Activated naive CD8-positive, alpha-beta T cell treated with anti-CD3 and anti-CD28 coated beads, Interleukin-2, amount 50 U/mL, for 24 hours (primary cell): ENCODE data around the gene ACOT8.
A peak's percentile ranks its signal among the peaks of the same experiment; 100 is the strongest.
"Not testable (repeated sequence)": the region's sequence is repeated elsewhere in the genome, so short reads cannot be mapped to it uniquely, and the experiment has no call there.

Experiments
- ATAC-seq: fragments of 150-1000 bp; cut with Tn5 transposase; one replicate; pipeline ENCODE4 v1.10.0; 2021
- DNase-seq: peaks from one replicate; pipeline ENCODE4 v3.0.0; 2021
- H3K27ac Mint-ChIP-seq: one replicate; pipeline ENCODE4 v1.8.0; 2021; ENCODE audit warnings: mild to moderate bottlenecking, mixed read lengths
- H3K27me3 Mint-ChIP-seq: one replicate; pipeline ENCODE4 v1.8.0; 2021; ENCODE audit warnings: mixed read lengths
- H3K36me3 Mint-ChIP-seq: one replicate; pipeline ENCODE4 v1.8.0; 2021; ENCODE audit warnings: low read depth, mixed read lengths
- H3K4me1 Mint-ChIP-seq: one replicate; pipeline ENCODE4 v1.8.0; 2021; ENCODE audit warnings: mixed read lengths
- H3K4me3 Mint-ChIP-seq: one replicate; pipeline ENCODE4 v1.8.0; 2021; ENCODE audit warnings: mild to moderate bottlenecking, moderate library complexity, mixed read lengths
- H3K9me3 Mint-ChIP-seq: one replicate; pipeline ENCODE4 v1.8.0; 2021; ENCODE audit warnings: mixed read lengths

The ACOT8 gene

DNA sequence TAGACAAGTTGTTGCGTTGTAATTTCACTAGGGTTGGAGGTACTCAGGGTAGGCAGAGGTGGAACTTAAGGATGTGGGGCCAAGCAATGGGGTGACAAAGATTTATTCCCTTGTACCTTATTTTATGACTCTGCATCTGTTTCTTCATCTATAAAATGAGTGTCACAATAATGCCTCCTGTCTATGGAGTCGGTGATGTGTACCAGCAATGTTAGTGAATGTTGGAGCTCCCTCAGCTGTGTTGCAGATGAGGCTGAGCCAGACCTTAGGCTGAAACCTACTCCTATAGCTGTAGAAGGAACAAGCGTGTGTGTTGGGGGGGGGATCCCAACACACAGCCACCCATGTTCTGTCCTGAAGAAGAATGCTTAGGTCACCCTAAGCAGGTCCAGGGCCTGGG is 40.2 kb downstream of the ACOT8 start:
- Mint-ChIP-seq H3K36me3 (peaks cover 32% of the 10 kb centered on the region), H3K27ac (no peak overlapping the region), H3K27me3 (peaks cover 6% of the 10 kb centered on the region), H3K4me3 (no peak overlapping the region), H3K9me3 (no peaks in the 10 kb centered on the region), H3K4me1 (peaks cover 17% of the 10 kb centered on the region)
- no peak for ATAC-seq
- no peak for DNase-seq

- DNase-seq (no peak), ATAC-seq (no peak)
- Mint-ChIP-seq H3K9me3 (no peaks in the 10 kb centered on the region), H3K27me3 (peaks cover under 1% of the 10 kb centered on the region), H3K4me1 (peaks cover 20% of the 10 kb centered on the region), H3K4me3 (peak overlapping the region; percentile 36), H3K36me3 (peaks cover 49% of the 10 kb centered on the region), H3K27ac (no peak overlapping the region)
These were observed 42.9 kb downstream of the ACOT8 start for GRCh38 chr20:45814314-45814713.

DNA sequence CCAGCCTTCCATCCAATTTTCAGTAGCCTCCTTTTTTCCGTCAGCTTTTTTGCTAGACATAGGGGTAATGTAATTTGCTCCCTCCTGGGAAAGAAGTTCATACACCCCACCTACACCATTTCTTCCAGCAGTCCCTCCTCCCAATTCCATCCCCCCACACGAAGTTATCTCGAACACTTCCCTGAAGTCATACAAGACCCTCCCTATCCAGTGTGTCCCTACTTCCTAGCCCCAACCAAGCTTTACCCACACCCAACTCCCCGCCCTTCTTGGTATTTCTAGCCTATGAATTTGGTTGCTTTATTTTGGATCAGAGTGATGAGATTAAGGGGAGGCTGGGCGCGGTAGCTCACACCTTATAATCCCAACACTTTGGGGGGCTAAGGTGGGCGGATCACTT is 43.7 kb downstream of the ACOT8 start:
- peak overlapping the region; percentile 85 for H3K27ac Mint-ChIP-seq
- no peak for ATAC-seq
- peaks cover 56% of the 10 kb centered on the region for H3K36me3 Mint-ChIP-seq

GRCh38 chr20:45813006-45813340 is 44.2 kb downstream of the ACOT8 start:
- peaks cover 20% of the 10 kb centered on the region for H3K4me1 Mint-ChIP-seq
- no peaks in the 10 kb centered on the region for H3K9me3 Mint-ChIP-seq
- no peaks in the 10 kb centered on the region for H3K27me3 Mint-ChIP-seq
- ATAC-seq: no peak
- no peak for DNase-seq
- peaks cover 58% of the 10 kb centered on the region for H3K36me3 Mint-ChIP-seq
- H3K4me3 Mint-ChIP-seq: peak overlapping the region; percentile 96
- H3K27ac Mint-ChIP-seq: peak overlapping the region; percentile 85

More for the DNA sequence above, 43.7 kb downstream of the ACOT8 start:
- peaks cover 20% of the 10 kb centered on the region for H3K4me1 Mint-ChIP-seq
- H3K27me3 Mint-ChIP-seq: no peaks in the 10 kb centered on the region
- no peak for DNase-seq
- H3K9me3 Mint-ChIP-seq: no peaks in the 10 kb centered on the region
- peak overlapping the region; percentile 96 for H3K4me3 Mint-ChIP-seq

GRCh38 chr20:45812157-45813005 is 44.8 kb downstream of the ACOT8 start, which contains the start of gene UBE2C:
UBE2C (plus strand) TSS chr20:45812644; CDS start chr20:45812696, 52 bp downstream.
- Mint-ChIP-seq H3K4me1 (peaks cover 20% of the 10 kb centered on the region), H3K36me3 (peaks cover 60% of the 10 kb centered on the region)
- peak; percentile 93 for DNase-seq

DNA sequence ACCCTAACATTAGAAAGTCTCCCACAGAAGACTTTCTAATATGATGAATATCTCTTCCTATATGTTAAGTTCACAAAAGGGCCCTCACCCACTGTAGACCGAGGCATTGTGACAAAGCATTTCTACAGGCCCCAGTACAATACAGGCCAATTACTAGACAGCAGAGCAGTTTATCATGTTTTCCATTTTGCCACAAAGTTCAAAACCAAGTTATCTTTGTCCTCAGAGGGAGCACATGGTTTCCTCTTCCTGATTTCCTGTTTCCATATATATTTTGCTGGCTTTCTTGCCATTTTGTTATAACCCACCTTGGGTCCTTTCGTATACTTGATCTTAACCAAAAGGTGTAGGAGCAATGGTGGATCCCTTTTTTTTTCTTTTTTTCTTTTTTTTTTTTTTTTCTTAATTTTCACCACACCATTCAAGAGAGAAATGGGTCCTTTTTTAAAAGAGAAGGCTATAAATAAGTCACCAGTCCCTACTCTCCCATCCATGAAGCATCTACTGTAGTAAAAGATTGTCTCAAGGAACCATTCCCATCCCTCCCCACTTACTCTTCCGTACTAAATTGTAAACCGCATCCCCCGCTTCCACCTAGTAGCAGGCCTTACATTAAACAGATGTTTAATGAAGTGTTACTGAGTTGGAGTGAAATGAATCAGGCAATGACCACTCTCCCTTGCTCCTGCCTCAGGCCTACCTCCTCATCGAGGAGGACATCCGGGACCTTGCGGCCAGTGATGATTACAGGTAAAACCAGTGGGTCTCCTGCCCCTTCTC is 46.8 kb downstream of the ACOT8 start:
- Mint-ChIP-seq H3K27ac (peak overlapping the region; percentile 24), H3K9me3 (no peaks in the 10 kb centered on the region), H3K4me1 (peaks cover 17% of the 10 kb centered on the region), H3K4me3 (no peak overlapping the region), H3K27me3 (no peaks in the 10 kb centered on the region), H3K36me3 (peaks cover 57% of the 10 kb centered on the region)
- no peak for ATAC-seq
- DNase-seq: no peak

More at GRCh38 chr20:45812157-45813005, 44.8 kb downstream of the ACOT8 start, which contains the start of gene UBE2C:
- no peaks in the 10 kb centered on the region for H3K27me3 Mint-ChIP-seq
- no peaks in the 10 kb centered on the region for H3K9me3 Mint-ChIP-seq
- peak; percentile 99 for ATAC-seq
- H3K27ac Mint-ChIP-seq: peak within 1 kb of the TSS; percentile 85
- H3K4me3 Mint-ChIP-seq: peak within 1 kb of the TSS; percentile 96

GRCh38 chr20:45801851-45802250 is 55.3 kb downstream of the ACOT8 start:
- H3K36me3 Mint-ChIP-seq: peaks cover 29% of the 10 kb centered on the region
- no peak overlapping the region for H3K27ac Mint-ChIP-seq
- DNase-seq: no peak
- no peaks in the 10 kb centered on the region for H3K9me3 Mint-ChIP-seq
- no peak overlapping the region for H3K4me3 Mint-ChIP-seq
- peaks cover 5% of the 10 kb centered on the region for H3K4me1 Mint-ChIP-seq
- H3K27me3 Mint-ChIP-seq: no peaks in the 10 kb centered on the region
- no peak for ATAC-seq

DNA sequence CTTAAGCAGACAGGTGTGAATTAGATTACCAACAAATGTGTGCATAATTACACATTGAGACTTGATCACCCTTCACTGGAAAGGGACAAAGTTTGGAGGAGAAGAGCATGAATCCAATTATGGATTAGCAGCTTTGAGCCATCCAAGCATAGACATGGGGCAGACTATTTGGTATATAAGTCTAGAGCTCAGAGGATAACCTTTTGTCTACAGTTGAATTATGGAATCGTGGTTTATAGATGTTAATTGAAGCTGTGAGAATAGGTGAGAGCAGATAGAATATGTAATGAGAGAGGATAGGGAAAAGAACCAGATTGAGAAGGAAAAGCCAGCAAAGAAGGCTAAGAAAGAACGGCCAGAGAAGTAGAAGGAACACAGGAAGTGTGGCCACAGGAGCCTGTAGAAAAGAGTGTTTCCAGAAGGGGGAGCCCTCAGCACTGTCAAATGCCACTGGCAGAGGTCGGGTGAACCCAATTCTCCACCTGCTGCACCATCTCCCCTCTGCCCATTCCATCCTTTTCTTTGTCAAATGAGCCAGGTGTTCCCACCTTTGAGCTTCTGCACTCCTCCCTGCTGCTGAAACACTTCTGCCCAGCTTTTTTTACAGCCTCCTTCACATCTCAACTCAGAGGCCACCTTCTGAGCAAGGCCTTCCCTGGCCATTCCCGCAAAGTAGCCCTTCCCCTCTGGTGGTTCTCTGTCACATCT is 58.1 kb downstream of the ACOT8 start:
- Mint-ChIP-seq H3K27me3 (no peaks in the 10 kb centered on the region), H3K36me3 (peaks cover 38% of the 10 kb centered on the region), H3K4me3 (no peak overlapping the region), H3K4me1 (peaks cover 5% of the 10 kb centered on the region), H3K9me3 (no peaks in the 10 kb centered on the region), H3K27ac (peak overlapping the region; percentile 19)
- ATAC-seq: peak; percentile 94
- DNase-seq: peak; percentile 67

- ATAC-seq, H3K9me3 Mint-ChIP-seq, H3K27ac Mint-ChIP-seq, H3K4me1 Mint-ChIP-seq, H3K4me3 Mint-ChIP-seq, H3K27me3 Mint-ChIP-seq, DNase-seq: not testable (repeated sequence)
- H3K36me3 Mint-ChIP-seq: peaks cover 38% of the 10 kb centered on the region
These were observed 59.2 kb downstream of the ACOT8 start for GRCh38 chr20:45797955-45798354.

DNA sequence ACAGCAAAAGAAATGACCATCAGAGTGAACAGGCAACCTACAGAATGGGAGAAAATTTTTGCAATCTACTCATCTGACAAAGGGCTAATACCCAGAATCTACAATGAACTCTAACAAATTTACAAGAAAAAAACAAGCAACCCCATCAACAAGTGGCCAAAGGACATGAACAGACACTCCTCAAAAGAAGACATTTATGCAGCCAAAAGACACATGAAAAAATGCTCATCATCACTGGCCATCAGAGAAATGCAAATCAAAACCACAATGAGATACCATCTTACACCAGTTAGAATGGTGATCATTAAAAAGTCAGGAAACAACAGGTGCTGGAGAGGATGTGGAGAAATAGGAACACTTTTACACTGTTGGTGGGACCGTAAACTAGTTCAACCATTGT is 59.7 kb downstream of the ACOT8 start:
- H3K27me3 Mint-ChIP-seq, H3K27ac Mint-ChIP-seq, H3K9me3 Mint-ChIP-seq, ATAC-seq, H3K4me3 Mint-ChIP-seq, DNase-seq: not testable (repeated sequence)
- peaks cover 12% of the 10 kb centered on the region for H3K4me1 Mint-ChIP-seq
- H3K36me3 Mint-ChIP-seq: peaks cover 42% of the 10 kb centered on the region

DNA sequence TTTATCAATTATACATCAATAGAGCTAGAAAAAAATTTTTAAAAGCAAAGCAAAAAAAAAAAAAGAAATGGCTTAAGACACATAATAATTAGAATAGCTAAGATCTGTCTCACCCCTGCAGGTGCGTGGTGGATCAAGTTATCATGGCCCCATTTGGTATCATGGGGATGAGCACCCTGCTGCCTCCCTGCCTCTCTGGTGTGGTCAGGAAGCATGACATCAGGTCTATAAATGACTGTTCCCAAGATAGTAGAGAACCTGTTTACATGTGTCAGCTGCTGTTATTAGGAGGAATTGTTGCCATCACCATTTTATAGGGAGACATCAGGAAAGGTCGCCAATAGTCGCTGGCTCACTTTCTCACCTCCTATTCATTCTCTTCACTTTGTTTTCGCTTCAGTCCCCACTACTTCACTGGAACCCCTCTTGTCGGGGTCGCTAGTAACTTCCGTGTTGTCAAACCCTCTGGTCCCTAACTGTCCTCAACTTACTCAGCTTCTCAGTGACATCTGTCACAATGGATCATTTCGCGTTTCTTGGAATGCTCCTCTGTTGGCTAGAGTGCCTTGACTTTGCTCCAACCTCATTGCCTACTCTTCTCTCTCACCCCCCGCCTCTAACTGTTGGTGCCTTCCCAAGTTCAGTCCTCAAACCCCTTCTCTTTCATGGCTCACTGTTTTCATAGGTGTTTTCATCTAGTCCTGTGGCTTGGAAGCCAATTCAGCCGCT is 60.7 kb downstream of the ACOT8 start:
- H3K36me3 Mint-ChIP-seq: peaks cover 34% of the 10 kb centered on the region
- ATAC-seq (no peak), DNase-seq (no peak)
- H3K4me1 Mint-ChIP-seq: peaks cover 15% of the 10 kb centered on the region
- H3K9me3 Mint-ChIP-seq: no peaks in the 10 kb centered on the region
- no peak overlapping the region for H3K4me3 Mint-ChIP-seq
- H3K27ac Mint-ChIP-seq: no peak overlapping the region
- no peaks in the 10 kb centered on the region for H3K27me3 Mint-ChIP-seq

- no peaks in the 10 kb centered on the region for H3K27me3 Mint-ChIP-seq
- H3K27ac Mint-ChIP-seq: peak overlapping the region; percentile 96
- no peaks in the 10 kb centered on the region for H3K9me3 Mint-ChIP-seq
- peaks cover 17% of the 10 kb centered on the region for H3K4me1 Mint-ChIP-seq
- H3K4me3 Mint-ChIP-seq: peak overlapping the region; percentile 89
- ATAC-seq: peak; percentile 5
- peak; percentile 21 for DNase-seq
- peaks cover 32% of the 10 kb centered on the region for H3K36me3 Mint-ChIP-seq
These were observed 64.7 kb downstream of the ACOT8 start for GRCh38 chr20:45792317-45793118.
